GM23338 (cell line): ENCODE results near the gene ARL6IP5. TPM values are rescaled to one million over a fixed set of nuclear protein-coding genes. Genes with fewer than 3 reads are reported as not detected.

ENCODE experiments used
- ATAC-seq: fragments of 200-7000 bp; cut with Tn5 transposase; 3 replicates; pipeline ENCODE4 v1.9.1; 2020
- DNase-seq: peaks from one replicate; pipeline ENCODE4 v3.0.0-alpha.2; 2015; ENCODE audit warnings: low spot score
- H2AFZ ChIP-seq: fragments of 200-600 bp; sonication (generic); 2 replicates; pipeline ENCODE4 v1.8.0; 2016; ENCODE audit warnings: antibody characterized with exemption, mild to moderate bottlenecking, moderate library complexity
- H3F3A ChIP-seq: fragments of 200-600 bp; sonication (generic); replicated peaks from 2 replicates; pipeline ENCODE4 v1.8.0; 2017; ENCODE audit warnings: antibody characterized with exemption, mixed run types, low read depth
- H3K27ac ChIP-seq: fragments of 200-600 bp; sonication (generic); 2 replicates; pipeline ENCODE4 v1.6.1; 2016; ENCODE audit warnings: low read depth
- H3K27me3 ChIP-seq: fragments of 200-600 bp; sonication (generic); 2 replicates; pipeline ENCODE4 v1.8.0; 2016; ENCODE audit warnings: mild to moderate bottlenecking, mixed run types, moderate library complexity; ENCODE audit not compliant: insufficient read depth
- H3K36me3 ChIP-seq: fragments of 200-600 bp; sonication (generic); 2 replicates; pipeline ENCODE4 v1.8.0; 2016; ENCODE audit warnings: mild to moderate bottlenecking; ENCODE audit not compliant: insufficient read depth
- H3K4me1 ChIP-seq: fragments of 200-600 bp; sonication (generic); 2 replicates; pipeline ENCODE4 v1.8.0; 2016; ENCODE audit warnings: mild to moderate bottlenecking, moderate library complexity; ENCODE audit not compliant: insufficient read depth
- H3K4me2 ChIP-seq: fragments of 200-600 bp; sonication (generic); 2 replicates; pipeline ENCODE4 v1.7.1; 2017; ENCODE audit warnings: mixed run types
- H3K4me3 ChIP-seq: fragments of 200-600 bp; sonication (generic); 2 replicates; pipeline ENCODE4 v1.6.1; 2016; ENCODE audit warnings: mixed run types
- H3K79me2 ChIP-seq: fragments of 200-600 bp; sonication (generic); replicated peaks from 2 replicates; pipeline ENCODE4 v1.8.0; 2017; ENCODE audit warnings: mild to moderate bottlenecking; ENCODE audit not compliant: insufficient read depth
- H3K9me2 ChIP-seq: fragments of 200-600 bp; sonication (generic); 2 replicates; pipeline ENCODE4 v1.8.0; 2017; ENCODE audit not compliant: insufficient read depth
- H4K20me1 ChIP-seq: fragments of 200-600 bp; sonication (generic); replicated peaks from 2 replicates; pipeline ENCODE4 v1.8.0; 2017; ENCODE audit warnings: mild to moderate bottlenecking; ENCODE audit not compliant: insufficient read depth
- H3K27ac Mint-ChIP-seq: 2 replicates; pipeline ENCODE4 v1.8.0; 2020; ENCODE audit warnings: inconsistent platforms, mild to moderate bottlenecking, moderate library complexity, mixed read lengths
- H3K27me3 Mint-ChIP-seq: 3 replicates; pipeline ENCODE4 v1.8.0; 2022; ENCODE audit warnings: low read depth, mild to moderate bottlenecking, moderate library complexity, mixed read lengths, inconsistent platforms; ENCODE audit not compliant: insufficient read depth, poor library complexity
- H3K36me3 Mint-ChIP-seq: 3 replicates; pipeline ENCODE4 v1.8.0; 2021; ENCODE audit warnings: low read depth, mild to moderate bottlenecking, inconsistent platforms, moderate library complexity, mixed read lengths
- H3K4me1 Mint-ChIP-seq: 3 replicates; pipeline ENCODE4 v1.8.0; 2020; ENCODE audit warnings: mild to moderate bottlenecking, inconsistent platforms, mixed read lengths
- H3K4me3 Mint-ChIP-seq: 3 replicates; pipeline ENCODE4 v1.8.0; 2021; ENCODE audit warnings: moderate library complexity, mild to moderate bottlenecking, inconsistent platforms, mixed read lengths
- H3K9me3 Mint-ChIP-seq: 3 replicates; pipeline ENCODE4 v1.8.0; 2020; ENCODE audit warnings: moderate library complexity, mild to moderate bottlenecking, inconsistent platforms, mixed read lengths
- CREB1 ChIP-seq: fragments of 250-450 bp; sonication (Bioruptor Pico); IDR thresholded peaks from 2 replicates; pipeline ENCODE4 v1.5.0; 2020; ENCODE audit warnings: low read depth, mild to moderate bottlenecking, moderate library complexity
- NANOG ChIP-seq: IDR thresholded peaks from 2 replicates; pipeline ENCODE4 v1.6.1; 2016; ENCODE audit warnings: antibody characterized with exemption, borderline replicate concordance
- POLR2AphosphoS5 ChIP-seq: IDR thresholded peaks from 2 replicates; pipeline ENCODE4 v1.6.1; 2016; ENCODE audit warnings: antibody characterized with exemption, low read depth
- REST ChIP-seq: IDR thresholded peaks from one replicate; pipeline ENCODE4 v1.6.1; 2018; ENCODE audit warnings: antibody characterized with exemption; ENCODE audit not compliant: unreplicated experiment
- STAT1 ChIP-seq: IDR thresholded peaks from one replicate; pipeline ENCODE4 v1.6.1; 2016; ENCODE audit warnings: antibody characterized with exemption; ENCODE audit not compliant: unreplicated experiment
- ZNF114 ChIP-seq: fragments of 250-450 bp; sonication (Bioruptor Pico); IDR thresholded peaks from 2 replicates; pipeline ENCODE4 v1.5.0; 2020; ENCODE audit warnings: mild to moderate bottlenecking, moderate library complexity
- ZNF331 ChIP-seq: fragments of 250-450 bp; sonication (Bioruptor Pico); IDR thresholded peaks from 2 replicates; pipeline ENCODE4 v1.5.0; 2020; ENCODE audit warnings: low read depth, mild to moderate bottlenecking, moderate library complexity
- ZNF462 ChIP-seq: fragments of 250-450 bp; sonication (Bioruptor Pico); IDR thresholded peaks from 2 replicates; pipeline ENCODE4 v1.5.0; 2020; ENCODE audit warnings: mild to moderate bottlenecking, moderate library complexity
- polyA plus RNA-seq: library from polyadenylated mRNA; unstranded; fragments of >200 nt; fragmentation: Nextera tagmentation; extraction: Ambion mirVana; gene quantifications from 2 replicates; pipeline ENCODE4 v1.2.1, GENCODE V29; 2016
- total RNA-seq: library from RNA; depleted of rRNA; stranded (reverse); fragments of >200 nt; shearing (Covaris generic); gene quantifications from 2 replicates; pipeline ENCODE4 v1.2.3, GENCODE V29; 2014
- TF ChIP-seq, protein P1 (sequence below), 2 experiments: fragments of 200-600 bp in 1 of 2; sonication (generic) in 1 of 2; conservative IDR thresholded peaks; 2 replicates each; pipeline versions ENCODE4 v1.5.1 to v1.6.1; 2016 to 2017; ENCODE audit warnings: antibody characterized with exemption in 2 of 2, low read depth in 2 of 2, mild to moderate bottlenecking in 2 of 2, moderate library complexity in 1 of 2

ARL6IP5 gene
- total and polyA plus RNA-seq, 2 experiments from 2014 or later: 28.8 to 39.8 TPM

DNA sequence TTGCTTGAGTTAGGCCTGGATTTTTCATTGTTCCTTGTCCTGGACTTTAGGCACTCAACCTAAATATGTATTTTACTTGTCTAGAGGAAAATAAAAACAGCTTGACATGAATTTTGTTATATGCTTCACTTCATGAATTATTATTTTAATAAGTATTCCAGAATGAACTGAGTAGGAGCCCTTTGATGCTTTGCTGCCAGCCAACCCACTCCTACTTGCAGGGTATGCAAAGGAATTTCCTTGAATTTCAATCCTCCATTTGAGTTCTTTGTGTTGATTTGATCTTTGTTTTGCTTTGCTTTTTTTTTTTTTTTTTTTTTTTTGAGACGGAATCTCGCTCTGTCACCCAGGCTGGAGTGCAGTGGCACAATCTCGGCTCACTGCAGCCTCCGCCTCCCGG lies 11.6 kb downstream of the ARL6IP5 start:
- ATAC-seq (no peak; the same call in 2 of the 3 replicates), DNase-seq (peak; percentile 35)
- no peaks in the 10 kb centered on the region for H3K9me3 Mint-ChIP-seq

GRCh38 chr3:69097407-69098086 lies 12.8 kb downstream of the ARL6IP5 start:
- no peaks in the 10 kb centered on the region for H3K27me3 ChIP-seq
- no peak overlapping the region for H2AFZ ChIP-seq
- Mint-ChIP-seq H3K36me3 (peaks cover 7% of the 10 kb centered on the region; the same call in 2 of the 3 replicates), H3K4me1 (peaks cover 28% of the 10 kb centered on the region; the same call in 2 of the 3 replicates), H3K27ac (no peak overlapping the region), H3K4me3 (no peak overlapping the region), H3K27me3 (peaks cover 8% of the 10 kb centered on the region), H3K9me3 (no peaks in the 10 kb centered on the region)
- H4K20me1 ChIP-seq: no peaks in the 10 kb centered on the region
- ATAC-seq (no peak), DNase-seq (no peak)
- no peaks in the 10 kb centered on the region for H3F3A ChIP-seq
- no peaks in the 10 kb centered on the region; the same call in 1 of the 2 replicates for H3K36me3 ChIP-seq
- H3K4me1 ChIP-seq: peaks cover 25% of the 10 kb centered on the region; the same call in 1 of the 2 replicates
- H3K79me2 ChIP-seq: 0 out of 2 replicates have a peak, but pooled peaks cover 6% of the 10 kb centered on the region
- H3K9me2 ChIP-seq: no peaks in the 10 kb centered on the region
- H3K27ac ChIP-seq: no peak overlapping the region
- no peak overlapping the region for H3K4me3 ChIP-seq
- H3K4me2 ChIP-seq: no peak overlapping the region
- TF ChIP-seq ZNF462 (CRISPR knock-in tag) (no peak), CREB1 (no peak), ZNF331 (CRISPR knock-in tag) (no peak), NANOG (no peak), POLR2AphosphoS5 (no peak), ZNF114 (no peak), REST (no peak), STAT1 (no peak)
- TF ChIP-seq, protein P1, sequence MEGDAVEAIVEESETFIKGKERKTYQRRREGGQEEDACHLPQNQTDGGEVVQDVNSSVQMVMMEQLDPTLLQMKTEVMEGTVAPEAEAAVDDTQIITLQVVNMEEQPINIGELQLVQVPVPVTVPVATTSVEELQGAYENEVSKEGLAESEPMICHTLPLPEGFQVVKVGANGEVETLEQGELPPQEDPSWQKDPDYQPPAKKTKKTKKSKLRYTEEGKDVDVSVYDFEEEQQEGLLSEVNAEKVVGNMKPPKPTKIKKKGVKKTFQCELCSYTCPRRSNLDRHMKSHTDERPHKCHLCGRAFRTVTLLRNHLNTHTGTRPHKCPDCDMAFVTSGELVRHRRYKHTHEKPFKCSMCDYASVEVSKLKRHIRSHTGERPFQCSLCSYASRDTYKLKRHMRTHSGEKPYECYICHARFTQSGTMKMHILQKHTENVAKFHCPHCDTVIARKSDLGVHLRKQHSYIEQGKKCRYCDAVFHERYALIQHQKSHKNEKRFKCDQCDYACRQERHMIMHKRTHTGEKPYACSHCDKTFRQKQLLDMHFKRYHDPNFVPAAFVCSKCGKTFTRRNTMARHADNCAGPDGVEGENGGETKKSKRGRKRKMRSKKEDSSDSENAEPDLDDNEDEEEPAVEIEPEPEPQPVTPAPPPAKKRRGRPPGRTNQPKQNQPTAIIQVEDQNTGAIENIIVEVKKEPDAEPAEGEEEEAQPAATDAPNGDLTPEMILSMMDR (conservative IDR thresholded peaks at IDR 0.05; ENCODE audit: low read depth in 2 of 2): no peak

More for the DNA sequence above, 11.6 kb downstream of the ARL6IP5 start:
- Histone ChIP-seq H4K20me1 (no peaks in the 10 kb centered on the region), H3K4me1 (peaks cover 37% of the 10 kb centered on the region), H3K9me2 (no peaks in the 10 kb centered on the region), H2AFZ (no peak overlapping the region), H3K36me3 (no peaks in the 10 kb centered on the region), H3K79me2 (0 out of 2 replicates have a peak, but pooled peaks cover 6% of the 10 kb centered on the region), H3K4me2 (no peak overlapping the region), H3K4me3 (no peak overlapping the region), H3F3A (no peaks in the 10 kb centered on the region), H3K27ac (no peak overlapping the region), H3K27me3 (no peaks in the 10 kb centered on the region)
- H3K4me1 Mint-ChIP-seq: peaks cover 34% of the 10 kb centered on the region; the same call in 2 of the 3 replicates
- no peak overlapping the region for H3K4me3 Mint-ChIP-seq
- no peaks in the 10 kb centered on the region for H3K36me3 Mint-ChIP-seq
- TF ChIP-seq CREB1: no peak
- H3K27ac Mint-ChIP-seq: no peak overlapping the region
- H3K27me3 Mint-ChIP-seq: peaks cover 8% of the 10 kb centered on the region
